H9 (cell line): ENCODE results near the gene FAM89B. TPM values are rescaled to one million over a fixed set of nuclear protein-coding genes. Genes with fewer than 3 reads are reported as not detected.

Experiments used
- DNase-seq: peaks from one replicate; pipeline ENCODE4 v3.0.0-alpha.2; 2017
- H2AFZ ChIP-seq: one replicate; pipeline ENCODE4 v1.6.1; 2013; ENCODE audit warnings: mild to moderate bottlenecking, low read length, control low read depth, moderate library complexity
- H2AK5ac ChIP-seq: 2 replicates; pipeline ENCODE4 v1.6.1; 2013; ENCODE audit warnings: low read length, control low read depth, mixed read lengths; ENCODE audit not compliant: insufficient read length
- H2BK120ac ChIP-seq: one replicate; pipeline ENCODE4 v1.6.1; 2013; ENCODE audit warnings: low read depth, mild to moderate bottlenecking, low read length, control low read depth, inconsistent platforms; ENCODE audit not compliant: poor library complexity, severe bottlenecking
- H2BK12ac ChIP-seq: 2 replicates; pipeline ENCODE4 v1.6.1; 2013; ENCODE audit warnings: low read length, control low read depth, mixed read lengths, low read depth; ENCODE audit not compliant: insufficient read length
- H2BK15ac ChIP-seq: 2 replicates; pipeline ENCODE4 v1.6.1; 2013; ENCODE audit warnings: low read depth, low read length, control low read depth
- H2BK20ac ChIP-seq: one replicate; pipeline ENCODE4 v1.6.1; 2013; ENCODE audit warnings: low read depth, mild to moderate bottlenecking, low read length, control low read depth, inconsistent platforms; ENCODE audit not compliant: poor library complexity, severe bottlenecking
- H2BK5ac ChIP-seq: 2 replicates; pipeline ENCODE4 v1.6.1; 2013; ENCODE audit warnings: low read length, control low read depth, mixed read lengths; ENCODE audit not compliant: insufficient read length
- H3K14ac ChIP-seq: 2 replicates; pipeline ENCODE4 v1.6.1; 2013; ENCODE audit warnings: low read length, control low read depth; ENCODE audit not compliant: insufficient read depth
- H3K18ac ChIP-seq: 2 replicates; pipeline ENCODE4 v1.6.1; 2013; ENCODE audit warnings: low read depth, mild to moderate bottlenecking, mixed read lengths, low read length, control low read depth; ENCODE audit not compliant: insufficient read length
- H3K23ac ChIP-seq: 2 replicates; pipeline ENCODE4 v1.6.1; 2013; ENCODE audit warnings: low read length, control low read depth, mixed read lengths, low read depth; ENCODE audit not compliant: insufficient read length
- H3K23me2 ChIP-seq: 2 replicates; pipeline ENCODE4 v1.6.1; 2013; ENCODE audit warnings: low read depth, mild to moderate bottlenecking, mixed read lengths, low read length, control low read depth; ENCODE audit not compliant: insufficient read length, poor library complexity, severe bottlenecking
- H3K27ac ChIP-seq: 2 replicates; pipeline ENCODE4 v1.5.1; 2013; ENCODE audit warnings: low read length, control low read depth, mixed read lengths, low read depth; ENCODE audit not compliant: insufficient read length
- H3K27me3 ChIP-seq: 2 replicates; pipeline ENCODE4 v1.6.1; 2013; ENCODE audit warnings: low read length, control low read depth, inconsistent platforms; ENCODE audit not compliant: insufficient read depth
- H3K4ac ChIP-seq: 2 replicates; pipeline ENCODE4 v1.6.1; 2013; ENCODE audit warnings: low read depth, mild to moderate bottlenecking, control low read depth, inconsistent platforms, low read length, moderate library complexity
- H3K4me1 ChIP-seq: 2 replicates; pipeline ENCODE4 v1.6.1; 2013; ENCODE audit warnings: low read length, control low read depth, inconsistent platforms; ENCODE audit not compliant: insufficient read depth
- H3K4me2 ChIP-seq: 2 replicates; pipeline ENCODE4 v1.6.1; 2013; ENCODE audit warnings: low read length, control low read depth, mixed read lengths; ENCODE audit not compliant: insufficient read length, insufficient read depth
- H3K56ac ChIP-seq: 2 replicates; pipeline ENCODE4 v1.6.1; 2013; ENCODE audit warnings: low read depth, mild to moderate bottlenecking, mixed read lengths, low read length, control low read depth; ENCODE audit not compliant: insufficient read length
- H3K79me1 ChIP-seq: 2 replicates; pipeline ENCODE4 v1.6.1; 2013; ENCODE audit warnings: low read depth, mild to moderate bottlenecking, moderate library complexity, low read length, control low read depth, inconsistent platforms; ENCODE audit not compliant: insufficient read depth, poor library complexity, severe bottlenecking
- H3K79me2 ChIP-seq: 2 replicates; pipeline ENCODE4 v1.6.1; 2013; ENCODE audit warnings: low read length, control low read depth, inconsistent platforms; ENCODE audit not compliant: insufficient read depth
- H3K9ac ChIP-seq: 2 replicates; pipeline ENCODE4 v1.6.1; 2013; ENCODE audit warnings: low read length, control low read depth, mixed read lengths; ENCODE audit not compliant: insufficient read length; ENCODE audit errors: extremely low read depth
- H3K9me3 ChIP-seq: one replicate; pipeline ENCODE4 v1.6.1; 2013; ENCODE audit warnings: low read depth, low read length, inconsistent platforms; ENCODE audit not compliant: control insufficient read depth
- H3T11ph ChIP-seq: one replicate; pipeline ENCODE4 v1.6.1; 2013; ENCODE audit warnings: mild to moderate bottlenecking, low read length, control low read depth, inconsistent platforms
- H4K20me1 ChIP-seq: one replicate; pipeline ENCODE4 v1.6.1; 2013; ENCODE audit not compliant: control insufficient read depth, insufficient read length, insufficient read depth
- H4K5ac ChIP-seq: 2 replicates; pipeline ENCODE4 v1.6.1; 2013; ENCODE audit warnings: low read depth, mild to moderate bottlenecking, mixed read lengths, low read length, control low read depth; ENCODE audit not compliant: insufficient read length
- H4K8ac ChIP-seq: replicated peaks from 2 replicates; pipeline ENCODE4 v1.6.1; 2013; ENCODE audit warnings: low read length, control low read depth, mixed read lengths, low read depth; ENCODE audit not compliant: insufficient read length
- H4K91ac ChIP-seq: 2 replicates; pipeline ENCODE4 v1.6.1; 2013; ENCODE audit warnings: low read depth, mild to moderate bottlenecking, moderate library complexity, mixed read lengths, low read length, control low read depth; ENCODE audit not compliant: insufficient read length
- H3K27ac Mint-ChIP-seq, 3 experiments: 2 replicates in 2 of 3; 3 replicates in 1 of 3; pipeline ENCODE4 v1.8.0; 2020 to 2021; ENCODE audit warnings: mixed read lengths in 3 of 3, mild to moderate bottlenecking in 1 of 3, moderate library complexity in 1 of 3
- H3K27me3 Mint-ChIP-seq: 2 replicates; pipeline ENCODE4 v1.8.0; 2021; ENCODE audit warnings: low read depth, mild to moderate bottlenecking, moderate library complexity, mixed read lengths
- H3K36me3 Mint-ChIP-seq, 3 experiments: 2 replicates in 2 of 3; 3 replicates in 1 of 3; pipeline ENCODE4 v1.8.0; 2020 to 2021; ENCODE audit warnings: low read depth in 3 of 3, mixed read lengths in 3 of 3; ENCODE audit not compliant: insufficient read depth in 1 of 3
- H3K4me1 Mint-ChIP-seq, 2 experiments: 2 replicates each; pipeline ENCODE4 v1.8.0; 2020; ENCODE audit warnings: mixed read lengths in 2 of 2
- H3K4me3 Mint-ChIP-seq, 2 experiments: 2 replicates in 1 of 2; 3 replicates in 1 of 2; pipeline ENCODE4 v1.8.0; 2020 to 2021; ENCODE audit warnings: mild to moderate bottlenecking in 2 of 2, mixed read lengths in 2 of 2, moderate library complexity in 1 of 2
- H3K9me3 Mint-ChIP-seq, 2 experiments: 2 replicates in 1 of 2; 3 replicates in 1 of 2; pipeline ENCODE4 v1.8.0; 2020; ENCODE audit warnings: mild to moderate bottlenecking in 2 of 2, mixed read lengths in 2 of 2, moderate library complexity in 1 of 2
- CTCF ChIP-seq: fragments of 200-600 bp; sonication (generic); conservative IDR thresholded peaks from 3 replicates; pipeline ENCODE4 v1.8.0; 2021; ENCODE audit warnings: antibody characterized with exemption, mild to moderate bottlenecking
- WGBS: extraction: QIAGEN DNeasy Blood & Tissue Kit; methylation state at CpG from one replicate; pipeline ENCODE4 v1.1.7; 2013; ENCODE audit warnings: missing lambda C conversion rate, low lambda C conversion rate, mixed read lengths; ENCODE audit not compliant: insufficient read length; ENCODE audit errors: extremely low coverage; 5-methylcytosine and 5-hydroxymethylcytosine counted together
- total RNA-seq: library from RNA; stranded (reverse); gene quantifications from 2 replicates; pipeline ENCODE4 v1.2.1, GENCODE V29; 2021

FAM89B gene
- total RNA-seq, 1 experiment from 2014 or later: 21.7 TPM

GRCh38 chr11:65583589-65583988, 11.3 kb downstream of the FAM89B start:
- H3K79me2 ChIP-seq: no peaks in the 10 kb centered on the region
- H2BK15ac ChIP-seq: no peak overlapping the region
- H3K56ac ChIP-seq: no peak overlapping the region
- H3K27me3 ChIP-seq: no peaks in the 10 kb centered on the region; the same call in 1 of the 2 replicates
- H3K4me1 ChIP-seq: no peaks in the 10 kb centered on the region
- no peak overlapping the region for H4K91ac ChIP-seq
- no peak overlapping the region for H3K4me2 ChIP-seq
- no peaks in the 10 kb centered on the region for H4K20me1 ChIP-seq
- H2BK120ac ChIP-seq: no peak overlapping the region
- H3K23me2 ChIP-seq: no peaks in the 10 kb centered on the region
- H2AK5ac ChIP-seq: no peak overlapping the region
- no peak overlapping the region for H4K5ac ChIP-seq
- no peak for TF ChIP-seq CTCF
- no peak overlapping the region for H3K14ac ChIP-seq
- no peak overlapping the region for H3T11ph ChIP-seq
- H3K36me3 Mint-ChIP-seq: no peaks in the 10 kb centered on the region
- no peak overlapping the region for H2BK20ac ChIP-seq
- no CpG with 5 or more reads among the region's 10 CpGs for WGBS
- DNase-seq: no peak
- peak overlapping the region in 1 of 3 experiments; percentile 72; a peak in 2 of 7 replicates for H3K27ac Mint-ChIP-seq
- H4K8ac ChIP-seq: no peak overlapping the region
- H3K27me3 Mint-ChIP-seq: peaks cover 2% of the 10 kb centered on the region
- no peak overlapping the region for H2BK12ac ChIP-seq
- H2BK5ac ChIP-seq: no peak overlapping the region
- H3K4ac ChIP-seq: no peak overlapping the region
- no peaks in the 10 kb centered on the region for H3K9me3 Mint-ChIP-seq
- no peak overlapping the region for H3K23ac ChIP-seq
- no peak overlapping the region for H2AFZ ChIP-seq
- H3K4me3 Mint-ChIP-seq: no peak overlapping the region; a peak in 1 of 5 replicates
- no peak overlapping the region for H3K18ac ChIP-seq
- no peaks in the 10 kb centered on the region for H3K79me1 ChIP-seq
- no peaks in the 10 kb centered on the region for H3K9me3 ChIP-seq
- no peak overlapping the region for H3K9ac ChIP-seq
- H3K4me1 Mint-ChIP-seq: peaks cover 0 to 22% of the 10 kb centered on the region in 2 experiments; a peak in 2 of 4 replicates
- no peak overlapping the region for H3K27ac ChIP-seq
